Vagina (tissue), 2 donors: Measurements from ENCODE around the gene KIF3A.

Experiments used
- CTCF ChIP-seq, 3 experiments: fragments of 450-650 bp in 2 of 3; fragments of 200-600 bp in 1 of 3; sonication (generic) in 1 of 3; IDR thresholded peaks; one replicate each; pipeline ENCODE4 v1.5.1; 2017 to 2019; ENCODE audit warnings: antibody characterized with exemption in 3 of 3, mild to moderate bottlenecking in 2 of 3, moderate library complexity in 2 of 3
- POLR2A ChIP-seq, 2 donors: fragments of 450-650 bp; IDR thresholded peaks; one replicate each; pipeline ENCODE4 v1.6.1; 2017; ENCODE audit warnings: antibody characterized with exemption in 2 of 2, mild to moderate bottlenecking in 2 of 2, moderate library complexity in 2 of 2
- POLR2AphosphoS5 ChIP-seq, 2 donors: sonication (generic); formaldehyde crosslinking; IDR thresholded peaks; one replicate each; pipeline ENCODE4 v1.9.0; 2017; ENCODE audit warnings: antibody characterized with exemption in 2 of 2, mild to moderate bottlenecking in 2 of 2, low read depth in 1 of 2; ENCODE audit not compliant: insufficient read depth in 1 of 2

GRCh38 chr5:132760049-132760420 lies 22.7 kb upstream of the KIF3A start:
- TF ChIP-seq CTCF (IDR thresholded peaks at IDR 0.05): no peak
- no peak for TF ChIP-seq POLR2AphosphoS5 (IDR thresholded peaks at IDR 0.05; ENCODE audit: insufficient read depth in 1 of 2, low read depth in 1 of 2)
- no peak for TF ChIP-seq POLR2A (IDR thresholded peaks at IDR 0.05)
